ENCODE data around the gene GRAP2.
"Not testable (repeated sequence)": the region's sequence is repeated elsewhere in the genome, so short reads cannot be mapped to it uniquely, and the experiment has no call there.

The GRAP2 gene

GRCh38 chr22:39900306-39901227, at the start of gene GRAP2:
TSS of gene GRAP2 (plus strand) at chr22:39901084. CDS start at chr22:39947107, 46,023 bp downstream.
- no peaks in the 10 kb centered on the region for H3K36me3 Mint-ChIP-seq
- H3K9me3 Mint-ChIP-seq, result no peaks in the 10 kb centered on the region
- peak within 1 kb of the TSS; percentile 75 for H3K27ac Mint-ChIP-seq
- peaks cover 24 to 52% of the 10 kb centered on the region in 2 donors for H3K4me1 Mint-ChIP-seq
- ATAC-seq (replicated peaks) (peak; percentile 71 to 76), DNase-seq (peak; percentile 26)
- H3K4me3 Mint-ChIP-seq, result peak within 1 kb of the TSS; percentile 74 to 80
- H3K27me3 Mint-ChIP-seq, result no peaks in the 10 kb centered on the region

- no peak for DNase-seq
- Mint-ChIP-seq H3K9me3 (peaks cover 0 to 2% of the 10 kb centered on the region in 2 donors), H3K4me3 (no peak overlapping the region), H3K27ac (no peak overlapping the region), H3K36me3 (peaks cover 0 to 2% of the 10 kb centered on the region in 2 donors), H3K27me3 (no peaks in the 10 kb centered on the region), H3K4me1 (peaks cover 23 to 44% of the 10 kb centered on the region in 2 donors)
- no peak for ATAC-seq (replicated peaks)
These were observed 49.1 kb upstream of the GRAP2 start for GRCh38 chr22:39851606-39852315.

- H3K4me3 Mint-ChIP-seq, result no peak overlapping the region
- no peaks in the 10 kb centered on the region for H3K27me3 Mint-ChIP-seq
- ATAC-seq (replicated peaks) (peak; percentile 65 to 77), DNase-seq (no peak)
- peaks cover 23 to 44% of the 10 kb centered on the region in 2 donors for H3K4me1 Mint-ChIP-seq
- H3K9me3 Mint-ChIP-seq, result peaks cover 0 to 2% of the 10 kb centered on the region in 2 donors
- peaks cover 0 to 2% of the 10 kb centered on the region in 2 donors for H3K36me3 Mint-ChIP-seq
- no peak overlapping the region for H3K27ac Mint-ChIP-seq
These were observed 48.1 kb upstream of the GRAP2 start for GRCh38 chr22:39852799-39853198.

GRCh38 chr22:39856588-39856987, 44.3 kb upstream of the GRAP2 start:
- Mint-ChIP-seq H3K27me3 (no peaks in the 10 kb centered on the region), H3K9me3 (peaks cover 0 to 2% of the 10 kb centered on the region in 2 donors), H3K27ac (no peak overlapping the region), H3K4me1 (peaks cover 30 to 54% of the 10 kb centered on the region in 2 donors), H3K36me3 (peaks cover 0 to 2% of the 10 kb centered on the region in 2 donors), H3K4me3 (no peak overlapping the region)
- ATAC-seq (replicated peaks) (no peak), DNase-seq (no peak)

- no peak overlapping the region for H3K27ac Mint-ChIP-seq
These were observed 40.8 kb upstream of the GRAP2 start for GRCh38 chr22:39859903-39860588.

GRCh38 chr22:39868741-39869140, 32.1 kb upstream of the GRAP2 start:
- DNase-seq, result no peak
- H3K4me3 Mint-ChIP-seq, result no peak overlapping the region
- no peaks in the 10 kb centered on the region for H3K36me3 Mint-ChIP-seq
- ATAC-seq (replicated peaks), result no peak
- H3K27me3 Mint-ChIP-seq, result no peaks in the 10 kb centered on the region
- peak overlapping the region; percentile 27 for H3K27ac Mint-ChIP-seq
- peaks cover 31 to 48% of the 10 kb centered on the region in 2 donors for H3K4me1 Mint-ChIP-seq
- H3K9me3 Mint-ChIP-seq, result peaks cover 0 to 5% of the 10 kb centered on the region in 2 donors

More at GRCh38 chr22:39859903-39860588, 40.8 kb upstream of the GRAP2 start:
- Mint-ChIP-seq H3K4me3 (peak overlapping the region; percentile 37 to 43), H3K27me3 (no peaks in the 10 kb centered on the region), H3K9me3 (peaks cover 0 to 2% of the 10 kb centered on the region in 2 donors), H3K4me1 (peaks cover 23 to 37% of the 10 kb centered on the region in 2 donors), H3K36me3 (peaks cover 0 to 2% of the 10 kb centered on the region in 2 donors)
- ATAC-seq (replicated peaks) (peak; percentile 86 to 91), DNase-seq (no peak)

- H3K4me3 Mint-ChIP-seq; H3K27ac Mint-ChIP-seq; H3K36me3 Mint-ChIP-seq; H3K9me3 Mint-ChIP-seq; ATAC-seq (replicated peaks); DNase-seq; H3K27me3 Mint-ChIP-seq: not testable (repeated sequence)
- H3K4me1 Mint-ChIP-seq, result peaks cover 29 to 48% of the 10 kb centered on the region in 2 donors
These were observed 31.1 kb upstream of the GRAP2 start for GRCh38 chr22:39869797-39870196.

GRCh38 chr22:39871008-39871798, 29.7 kb upstream of the GRAP2 start:
- H3K27ac Mint-ChIP-seq, result no peak overlapping the region
- no peaks in the 10 kb centered on the region for H3K36me3 Mint-ChIP-seq
- no peak for ATAC-seq (replicated peaks)

GRCh38 chr22:39872548-39872947, 28.3 kb upstream of the GRAP2 start:
- DNase-seq (no peak), ATAC-seq (replicated peaks) (no peak)
- peaks cover 0 to 5% of the 10 kb centered on the region in 2 donors for H3K9me3 Mint-ChIP-seq
- no peaks in the 10 kb centered on the region for H3K27me3 Mint-ChIP-seq
- peaks cover 18 to 24% of the 10 kb centered on the region in 2 donors for H3K4me1 Mint-ChIP-seq
- H3K27ac Mint-ChIP-seq, result no peak overlapping the region
- H3K4me3 Mint-ChIP-seq, result no peak overlapping the region
- H3K36me3 Mint-ChIP-seq, result no peaks in the 10 kb centered on the region

More at GRCh38 chr22:39871008-39871798, 29.7 kb upstream of the GRAP2 start:
- H3K27me3 Mint-ChIP-seq, result no peaks in the 10 kb centered on the region
- DNase-seq, result no peak
- H3K4me1 Mint-ChIP-seq, result peaks cover 24 to 37% of the 10 kb centered on the region in 2 donors
- no peak overlapping the region for H3K4me3 Mint-ChIP-seq
- peaks cover 0 to 5% of the 10 kb centered on the region in 2 donors for H3K9me3 Mint-ChIP-seq

- Mint-ChIP-seq H3K9me3 (peaks cover 0 to 3% of the 10 kb centered on the region in 2 donors), H3K36me3 (no peaks in the 10 kb centered on the region), H3K4me3 (no peak overlapping the region), H3K4me1 (peaks cover 11 to 20% of the 10 kb centered on the region in 2 donors), H3K27ac (no peak overlapping the region), H3K27me3 (no peaks in the 10 kb centered on the region)
- ATAC-seq (replicated peaks) (no peak), DNase-seq (no peak)
These were observed 26.9 kb upstream of the GRAP2 start for GRCh38 chr22:39873965-39874364.

GRCh38 chr22:39875176-39875885, 25.6 kb upstream of the GRAP2 start:
- not testable (repeated sequence) for H3K4me3 Mint-ChIP-seq, H3K9me3 Mint-ChIP-seq, H3K27me3 Mint-ChIP-seq, H3K27ac Mint-ChIP-seq, H3K36me3 Mint-ChIP-seq, DNase-seq
- peaks cover 8 to 19% of the 10 kb centered on the region in 2 donors for H3K4me1 Mint-ChIP-seq
- peak in 1 of 2 donors; percentile 29 for ATAC-seq (replicated peaks)

GRCh38 chr22:39877079-39877845, 23.6 kb upstream of the GRAP2 start:
- Mint-ChIP-seq H3K27me3 (no peaks in the 10 kb centered on the region), H3K27ac (no peak overlapping the region), H3K4me1 (peaks cover 8 to 19% of the 10 kb centered on the region in 2 donors), H3K36me3 (no peaks in the 10 kb centered on the region), H3K4me3 (no peak overlapping the region), H3K9me3 (no peaks in the 10 kb centered on the region)
- no peak for ATAC-seq (replicated peaks)
- DNase-seq, result no peak
